Skin epidermis (tissue), 12 donors: ENCODE measurements around the gene OR2J3.
"Not testable (repeated sequence)": the region's sequence is repeated elsewhere in the genome, so short reads cannot be mapped to it uniquely, and the experiment has no call there.

ENCODE experiments used
- H3K27ac ChIP-seq, 21 experiments: fragments of 200-600 bp; sonication (generic) in 11 of 21; one replicate each; pipeline ENCODE4 v1.5.0; 2020; ENCODE audit warnings: mild to moderate bottlenecking in 3 of 21, inconsistent platforms in 2 of 21, moderate library complexity in 2 of 21
- H3K4me3 ChIP-seq, 7 experiments: fragments of 200-600 bp; sonication (generic) in 2 of 7; one replicate each; pipeline ENCODE4 v1.5.0; 2020; ENCODE audit warnings: inconsistent platforms in 2 of 7, mild to moderate bottlenecking in 2 of 7, moderate library complexity in 1 of 7

The OR2J3 gene

DNA sequence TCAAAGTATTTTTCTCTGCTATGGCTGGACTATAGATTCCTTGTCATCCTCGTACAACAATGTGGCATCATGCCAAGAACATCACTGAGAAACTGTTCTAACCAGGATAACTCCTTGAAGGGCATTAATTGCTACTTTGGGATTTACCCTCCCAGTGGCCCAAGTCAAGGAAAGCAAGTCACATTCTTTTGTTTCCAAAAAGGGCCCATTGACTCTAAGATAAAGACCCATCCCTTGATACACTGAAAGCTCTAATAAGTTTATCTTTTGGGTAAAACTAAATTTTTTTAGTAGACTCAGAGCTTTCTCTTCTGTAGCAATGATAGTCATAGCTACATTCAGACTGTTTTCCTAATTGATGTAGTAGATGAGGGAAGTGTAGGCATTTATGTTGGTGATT lies at the start of gene OR2J3:
Gene OR2J3, plus strand, starts transcription at position 301 of the 400 bp plus-strand sequence. CDS start 3,833 bp downstream, outside the sequence.
- no peak within 1 kb of the TSS for H3K27ac ChIP-seq
- no peak within 1 kb of the TSS for H3K4me3 ChIP-seq

GRCh38 chr6:29071831-29072723 lies 35.8 kb upstream of the OR2J3 start:
- no peak overlapping the region for H3K27ac ChIP-seq

DNA sequence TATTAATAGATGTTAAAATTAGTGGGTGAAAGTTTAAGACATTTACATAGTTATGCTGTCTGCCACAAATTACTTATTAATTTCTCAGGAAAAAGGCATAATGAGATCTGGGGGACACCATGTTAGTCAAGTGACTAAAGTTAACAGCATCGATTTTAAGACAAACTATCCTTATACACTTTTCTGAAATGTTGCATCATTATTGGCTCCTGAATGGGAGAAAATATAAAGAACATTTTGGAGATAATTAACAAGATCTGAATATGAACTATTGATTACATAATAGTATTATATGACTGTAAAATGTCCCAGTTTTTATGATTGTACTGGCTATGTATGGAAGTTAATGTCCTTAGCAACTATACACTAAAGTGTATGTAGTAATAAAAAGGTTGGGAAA lies 28.7 kb upstream of the OR2J3 start:
- Histone ChIP-seq H3K4me3 (no peak overlapping the region), H3K27ac (no peak overlapping the region)

More at GRCh38 chr6:29071831-29072723, 35.8 kb upstream of the OR2J3 start:
- H3K4me3 ChIP-seq, result no peak overlapping the region

DNA sequence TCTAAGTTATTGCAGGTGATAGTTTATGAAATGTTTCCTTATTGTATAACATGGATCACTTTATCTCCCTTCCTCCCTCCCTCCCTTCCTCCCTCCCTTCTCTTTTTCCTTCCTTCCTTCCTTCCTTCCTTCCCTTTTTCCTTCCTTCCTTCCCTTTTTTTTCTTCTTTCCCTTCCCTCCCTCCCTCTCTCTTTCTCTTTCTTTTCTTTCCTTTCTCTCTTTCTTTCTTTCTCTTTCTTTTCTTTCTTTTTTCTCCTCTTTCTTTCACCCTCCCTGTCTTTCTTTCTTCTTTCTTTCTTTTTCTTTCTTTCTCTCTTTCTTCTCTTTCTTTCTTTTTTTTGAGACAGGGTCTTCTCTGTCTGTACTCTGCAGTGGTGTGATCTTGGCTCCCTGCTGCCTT lies 26.5 kb upstream of the OR2J3 start:
- Histone ChIP-seq H3K27ac (no peak overlapping the region), H3K4me3 (no peak overlapping the region)

- Histone ChIP-seq H3K4me3 (no peak overlapping the region), H3K27ac (no peak overlapping the region)
These were observed 25.4 kb upstream of the OR2J3 start for GRCh38 chr6:29082457-29082856.

DNA sequence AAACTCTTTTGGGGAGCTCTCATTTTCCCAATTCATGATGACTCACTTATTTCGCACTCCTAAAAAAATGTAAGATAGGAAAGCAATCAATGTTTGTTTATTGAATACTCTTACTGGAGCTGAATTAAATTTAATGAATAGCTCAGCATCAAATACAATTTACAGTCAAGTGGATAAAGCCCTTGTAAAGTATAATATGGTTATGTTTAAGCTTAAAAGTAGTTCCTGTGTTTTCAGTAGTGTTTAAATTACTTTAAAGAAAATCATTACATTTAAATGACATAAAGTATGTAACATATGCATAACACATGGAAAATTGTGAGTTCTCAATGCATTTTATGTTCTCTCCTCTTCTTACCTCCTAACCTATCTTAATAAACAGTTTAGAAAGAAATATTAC lies 20.6 kb upstream of the OR2J3 start, which contains the start of gene OR2B3:
Gene OR2B3, minus strand, starts transcription at position 101 of the 400 bp plus-strand sequence. Its CDS starts 65 bp downstream, at position 36.
- no peak within 1 kb of the TSS for H3K4me3 ChIP-seq
- no peak within 1 kb of the TSS for H3K27ac ChIP-seq

DNA sequence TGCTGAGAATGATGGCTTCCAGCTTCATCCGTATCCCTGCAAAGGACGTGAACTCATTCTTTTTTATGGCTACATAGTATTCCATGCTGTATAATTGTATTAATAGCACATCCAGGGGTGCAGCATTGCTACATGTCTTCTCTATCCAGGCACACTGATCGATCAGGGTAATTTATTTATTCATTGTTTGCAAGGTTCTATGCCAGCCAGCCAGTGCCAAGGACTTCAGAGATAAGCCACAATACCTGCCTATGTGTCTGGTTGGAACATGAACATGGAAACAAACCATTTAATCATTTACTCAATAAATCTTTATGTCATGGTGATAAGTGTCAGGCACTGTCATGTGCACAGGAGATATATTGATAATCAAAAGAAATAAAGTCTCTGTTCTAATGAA lies 14.9 kb upstream of the OR2J3 start:
- no peak overlapping the region for H3K4me3 ChIP-seq
- no peak overlapping the region for H3K27ac ChIP-seq

DNA sequence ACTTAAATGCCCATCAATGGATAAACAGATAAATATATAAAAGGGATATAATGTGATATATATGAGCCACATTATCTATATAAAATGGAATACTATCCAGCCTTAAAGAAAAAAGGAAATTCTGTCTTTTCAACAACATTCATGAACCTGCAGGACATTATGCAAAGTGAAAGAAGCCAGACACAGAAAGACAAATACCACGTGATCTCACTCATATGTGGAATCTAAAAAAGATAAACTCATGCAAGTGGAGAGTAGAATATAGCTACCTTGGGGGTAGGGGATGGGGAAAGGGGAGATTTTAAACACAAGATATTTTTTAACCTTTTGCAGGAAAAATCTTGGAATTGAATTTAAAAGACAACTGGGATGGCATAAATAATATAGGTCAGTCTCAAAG lies 10.1 kb upstream of the OR2J3 start:
- Histone ChIP-seq H3K27ac (no peak overlapping the region), H3K4me3 (no peak overlapping the region)

DNA sequence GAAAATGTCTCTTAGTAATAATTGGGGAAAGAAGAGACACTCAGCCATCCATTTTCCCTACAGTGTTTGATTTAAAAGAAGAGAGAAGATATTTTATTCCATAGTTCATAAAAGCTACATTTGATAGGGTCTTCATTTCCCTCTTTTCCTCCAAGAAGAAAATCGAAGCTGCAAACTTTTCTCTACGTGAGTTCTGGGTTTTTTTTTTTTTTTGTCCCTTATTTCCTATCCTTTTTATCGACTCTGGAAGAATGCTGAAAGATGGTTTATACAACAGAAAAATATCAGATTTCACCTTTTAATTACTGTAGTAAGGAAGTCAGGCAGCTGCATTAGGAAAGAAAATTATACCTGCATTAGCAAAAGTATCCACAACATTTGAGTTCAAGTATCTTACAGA lies 8.7 kb upstream of the OR2J3 start, which contains the start of gene OR2J1:
Gene OR2J1, plus strand, starts transcription at position 301 of the 400 bp plus-strand sequence. CDS start 1,453 bp downstream, outside the sequence.
- Histone ChIP-seq H3K4me3 (no peak within 1 kb of the TSS), H3K27ac (no peak within 1 kb of the TSS)

- Histone ChIP-seq H3K4me3 (no peak overlapping the region), H3K27ac (no peak overlapping the region)
These were observed 4.3 kb downstream of the OR2J3 start for GRCh38 chr6:29112135-29112534.

DNA sequence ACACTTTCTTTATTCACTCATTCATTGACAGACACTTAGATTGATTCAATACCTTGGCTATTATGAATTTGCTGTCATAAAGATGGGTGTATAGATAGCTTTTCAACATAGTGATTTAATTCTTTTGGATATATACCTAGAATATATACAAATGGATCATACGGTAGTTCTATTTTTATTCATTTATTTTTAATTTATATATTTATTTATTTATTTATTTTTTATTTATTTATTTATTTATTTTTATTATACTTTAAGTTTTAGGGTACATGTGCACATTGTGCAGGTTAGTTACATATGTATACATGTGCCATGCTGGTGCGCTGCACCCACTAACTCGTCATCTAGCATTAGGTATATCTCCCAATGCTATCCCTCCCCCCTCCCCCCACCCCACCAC lies 7.1 kb downstream of the OR2J3 start:
- not testable (repeated sequence) for H3K4me3 ChIP-seq, H3K27ac ChIP-seq

DNA sequence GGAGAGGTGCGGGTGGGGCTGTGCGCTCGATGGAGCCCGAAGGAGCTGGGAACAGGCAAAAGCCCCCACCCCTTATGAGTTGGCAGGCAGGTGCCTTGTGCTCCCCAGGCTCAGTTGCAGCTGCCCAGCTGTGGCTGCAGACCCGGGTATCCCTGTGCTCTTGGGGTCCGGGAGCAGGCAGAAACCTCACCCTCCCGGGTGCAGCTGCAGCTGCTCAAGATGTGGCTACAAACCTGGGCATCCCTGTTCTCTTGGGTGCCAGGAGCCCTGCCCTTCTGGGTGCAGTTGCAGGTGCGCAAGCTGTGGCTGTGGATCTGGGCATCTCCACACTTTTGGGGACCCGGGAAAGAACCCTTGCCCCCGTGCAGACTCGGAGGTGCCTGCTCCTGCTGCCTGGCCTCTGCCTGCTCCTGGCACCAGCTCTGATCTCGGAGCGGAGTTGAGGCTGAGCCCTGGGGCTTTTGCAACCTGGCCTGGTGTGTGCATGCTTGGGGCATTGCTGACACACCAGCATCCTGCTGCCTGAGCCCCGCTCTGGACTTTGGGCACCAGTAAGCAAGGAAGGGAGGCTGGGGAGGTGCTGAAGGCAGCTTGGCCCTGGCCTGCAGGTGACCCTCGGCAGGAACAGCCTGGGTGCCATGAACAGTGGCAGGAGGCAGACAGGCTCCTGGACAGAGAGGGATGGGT lies 21.6 kb downstream of the OR2J3 start:
- Histone ChIP-seq H3K4me3 (no peak overlapping the region), H3K27ac (no peak overlapping the region)

- Histone ChIP-seq H3K27ac (no peak overlapping the region), H3K4me3 (no peak overlapping the region)
These were observed 22.8 kb downstream of the OR2J3 start for GRCh38 chr6:29130644-29131043.

DNA sequence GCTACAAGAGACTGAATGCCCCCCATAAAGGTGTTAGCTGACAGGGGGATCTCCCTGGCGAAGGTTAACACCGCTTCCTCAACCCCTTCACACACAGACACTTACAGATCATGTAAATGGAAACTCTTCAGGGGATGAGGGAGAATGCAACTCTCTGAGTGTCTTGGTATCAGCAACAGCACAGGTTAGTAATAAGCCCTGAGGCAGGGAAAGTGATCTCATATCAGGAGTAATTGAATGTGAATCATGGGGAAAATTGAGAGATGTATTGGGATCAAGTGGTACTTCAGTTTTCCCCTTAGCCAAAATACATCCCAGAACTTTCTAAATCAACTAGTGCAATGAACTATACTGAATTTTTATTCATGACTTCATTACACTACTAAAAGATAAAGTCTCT lies 23.8 kb downstream of the OR2J3 start:
- Histone ChIP-seq H3K4me3 (no peak overlapping the region), H3K27ac (no peak overlapping the region)

DNA sequence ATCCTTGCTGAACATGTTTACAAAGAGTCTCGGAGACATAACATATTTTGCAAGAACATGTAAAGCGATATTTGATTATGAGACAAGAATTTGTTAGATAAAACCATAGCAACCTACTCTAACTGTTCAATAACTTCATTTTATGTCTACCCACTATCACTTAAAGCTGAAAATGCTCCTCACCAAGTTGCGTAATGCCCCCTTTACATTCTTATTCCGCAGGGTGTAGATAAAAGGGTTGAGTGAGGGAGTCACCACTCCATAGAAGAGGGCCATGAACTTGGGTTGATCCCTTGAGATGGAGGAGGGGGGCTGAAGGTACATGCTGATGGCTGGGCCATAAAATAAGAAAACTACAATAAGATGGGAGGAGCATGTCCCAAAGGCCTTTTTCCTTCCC lies 29.9 kb downstream of the OR2J3 start:
- H3K27ac ChIP-seq, result no peak overlapping the region
- H3K4me3 ChIP-seq, result no peak overlapping the region

- H3K4me3 ChIP-seq, result no peak overlapping the region
- no peak overlapping the region for H3K27ac ChIP-seq
These were observed 33.7 kb downstream of the OR2J3 start for GRCh38 chr6:29141606-29142005.

DNA sequence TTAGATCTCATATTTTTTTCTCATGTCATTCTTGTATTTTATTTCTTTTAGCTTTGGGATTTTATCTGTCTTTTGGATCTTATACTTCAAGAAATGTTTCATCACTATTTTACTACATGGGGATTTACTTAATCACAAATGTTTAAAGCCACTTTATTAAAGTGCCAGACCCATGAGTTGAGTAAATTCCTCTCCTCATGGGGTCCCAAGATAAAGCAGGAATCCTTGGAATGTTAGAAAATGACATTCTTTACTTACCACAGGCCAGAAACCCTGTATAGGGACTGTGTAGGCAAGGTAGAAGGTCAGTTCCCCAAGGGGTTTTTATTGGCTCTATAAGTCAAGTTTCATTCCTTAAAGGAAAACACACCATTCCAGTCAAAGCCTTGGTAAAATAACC lies 34.5 kb downstream of the OR2J3 start:
- H3K27ac ChIP-seq, result no peak overlapping the region
- H3K4me3 ChIP-seq, result no peak overlapping the region

DNA sequence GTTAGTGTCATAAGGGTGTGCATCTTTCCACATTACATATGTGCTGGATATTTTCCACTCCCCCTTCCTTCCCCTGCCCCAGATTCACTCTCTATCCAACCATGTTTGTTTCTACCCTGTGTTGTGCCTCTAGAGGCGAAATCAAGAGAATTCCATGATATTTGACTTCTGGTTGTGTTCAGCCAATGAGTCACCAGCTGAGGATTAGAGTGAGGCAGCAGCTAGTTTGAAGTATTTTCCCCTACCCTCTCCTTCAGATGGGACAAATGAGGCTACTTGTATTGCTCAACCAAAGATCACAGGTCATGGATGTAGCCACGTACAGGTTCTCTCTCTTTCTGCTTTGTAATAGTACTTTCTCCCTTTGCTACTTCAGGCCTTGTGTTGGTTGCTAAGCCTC lies 38.3 kb downstream of the OR2J3 start:
- no peak overlapping the region for H3K27ac ChIP-seq
- H3K4me3 ChIP-seq, result no peak overlapping the region

- Histone ChIP-seq H3K27ac (no peak overlapping the region), H3K4me3 (no peak overlapping the region)
These were observed 39.2 kb downstream of the OR2J3 start for GRCh38 chr6:29147074-29147473.

- not testable (repeated sequence) for H3K27ac ChIP-seq, H3K4me3 ChIP-seq
These were observed 41.6 kb downstream of the OR2J3 start for GRCh38 chr6:29149444-29149843.

- no peak overlapping the region for H3K4me3 ChIP-seq
- H3K27ac ChIP-seq, result no peak overlapping the region
These were observed 45.2 kb downstream of the OR2J3 start for GRCh38 chr6:29153083-29153482.
